NCI-H1048 (cell line): ENCODE results near the gene CDH4.

Experiments used
- DNase-seq: peaks from one replicate; lab custom pipeline; 2025; lab: John Stamatoyannopoulos, UW

Gene CDH4

GRCh38 chr20:61754976-61755778 lies 503.1 kb downstream of the CDH4 start:
- no peak for DNase-seq

GRCh38 chr20:61755971-61756845 lies 504.1 kb downstream of the CDH4 start:
- DNase-seq, result no peak

GRCh38 chr20:61756966-61757677 lies 505.1 kb downstream of the CDH4 start:
- no peak for DNase-seq

- DNase-seq, result no peak
These were observed 505.9 kb downstream of the CDH4 start for GRCh38 chr20:61757678-61758563.

GRCh38 chr20:61758564-61759200 lies 506.6 kb downstream of the CDH4 start:
- DNase-seq, result no peak

- DNase-seq, result no peak
These were observed 507.4 kb downstream of the CDH4 start for GRCh38 chr20:61759286-61760065.

GRCh38 chr20:61760321-61760720 lies 508.3 kb downstream of the CDH4 start:
- no peak for DNase-seq

- DNase-seq, result no peak
These were observed 508.7 kb downstream of the CDH4 start for GRCh38 chr20:61760731-61761130.

- no peak for DNase-seq
These were observed 509.5 kb downstream of the CDH4 start for GRCh38 chr20:61761453-61762166.

- no peak for DNase-seq
These were observed 510.2 kb downstream of the CDH4 start for GRCh38 chr20:61762167-61762710.

- no peak for DNase-seq
These were observed 511.1 kb downstream of the CDH4 start for GRCh38 chr20:61762886-61763739.

GRCh38 chr20:61763740-61764400 lies 511.8 kb downstream of the CDH4 start:
- no peak for DNase-seq

- DNase-seq, result no peak
These were observed 512.5 kb downstream of the CDH4 start for GRCh38 chr20:61764471-61765025.

- DNase-seq, result no peak
These were observed 513.2 kb downstream of the CDH4 start for GRCh38 chr20:61765081-61765870.

- no peak for DNase-seq
These were observed 514.0 kb downstream of the CDH4 start for GRCh38 chr20:61765871-61766654.
